ENCODE results near the gene CORO1C. TPM values are rescaled to one million over a fixed set of nuclear protein-coding genes. Genes with fewer than 3 reads are reported as not detected.

Gene CORO1C
- total and polyA plus RNA-seq, 2 experiments from 2014 or later = 170 to 403 TPM

- Histone ChIP-seq H3K79me2 (ENCODE audit: insufficient read depth) (peaks cover 95% of the 10 kb centered on the region), H3K27me3 (replicated peaks; ENCODE audit: insufficient read depth) (no peaks in the 10 kb centered on the region), H3K4me2 (ENCODE audit: unreplicated experiment) (no peak overlapping the region), H3F3A (ENCODE audit: insufficient read depth) (peaks cover 88% of the 10 kb centered on the region), H3K4me1 (ENCODE audit: insufficient read depth) (peaks cover 81% of the 10 kb centered on the region), H3K36me3 (ENCODE audit: low read depth) (peaks cover 6% of the 10 kb centered on the region; the same call in 1 of the 2 replicates), H3K4me3 (no peak overlapping the region), H2AFZ (no peak overlapping the region), H3K9me2 (ENCODE audit: insufficient read depth) (no peaks in the 10 kb centered on the region), H3K9me3 (ENCODE audit: low read depth) (no peaks in the 10 kb centered on the region), H4K20me1 (ENCODE audit: insufficient read depth) (peaks cover 13% of the 10 kb centered on the region), H3K9ac (no peak overlapping the region; the same call in 1 of the 2 replicates), H3K27ac (peak overlapping the region; percentile 52)
- in situ Hi-C loops (cut with MboI) = no loop called here
- WGBS, 2 experiments (ENCODE audit: low coverage in 1 of 2, low lambda C conversion rate in 2 of 2, missing lambda C conversion rate in 2 of 2) = 50 to 54% methylated on average over 6 of the region's 6 CpGs
- no peak for TF ChIP-seq EZH2phosphoT487 (IDR thresholded peaks at IDR 0.05; ENCODE audit: insufficient read depth, low read depth)
- TF ChIP-seq EZH2 (IDR thresholded peaks at IDR 0.05; ENCODE audit: insufficient read depth, poor library complexity, severe bottlenecking) = no peak
- DNase-seq = no peak
Observed at GRCh38 chr12:108686780-108687179, 44.5 kb downstream of the CORO1C start.

- H3K9me3 ChIP-seq (ENCODE audit: low read depth) = no peaks in the 10 kb centered on the region
- in situ Hi-C loops (cut with MboI) = no loop called here
- H3K4me3 ChIP-seq = no peak overlapping the region
- peak overlapping the region; percentile 27; the same call in 1 of the 2 replicates for H3K9ac ChIP-seq
- WGBS, 2 experiments (ENCODE audit: low coverage in 1 of 2, low lambda C conversion rate in 2 of 2, missing lambda C conversion rate in 2 of 2) = 89 to 93% methylated on average over 4 of the region's 4 CpGs
- peaks cover 91% of the 10 kb centered on the region for H3F3A ChIP-seq (ENCODE audit: insufficient read depth)
- peaks cover 6% of the 10 kb centered on the region; the same call in 1 of the 2 replicates for H3K36me3 ChIP-seq (ENCODE audit: low read depth)
- H3K79me2 ChIP-seq (ENCODE audit: insufficient read depth) = peaks cover 100% of the 10 kb centered on the region
- H3K9me2 ChIP-seq (ENCODE audit: insufficient read depth) = no peaks in the 10 kb centered on the region
- peaks cover 85% of the 10 kb centered on the region for H3K4me1 ChIP-seq (ENCODE audit: insufficient read depth)
- H3K4me2 ChIP-seq (ENCODE audit: unreplicated experiment) = peak overlapping the region; percentile 21
- TF ChIP-seq EZH2phosphoT487 (IDR thresholded peaks at IDR 0.05; ENCODE audit: insufficient read depth, low read depth) (no peak), EZH2 (IDR thresholded peaks at IDR 0.05; ENCODE audit: insufficient read depth, poor library complexity, severe bottlenecking) (no peak)
- DNase-seq = peak; percentile 37
- peak overlapping the region; percentile 52 for H3K27ac ChIP-seq
- no peaks in the 10 kb centered on the region for H3K27me3 ChIP-seq (replicated peaks; ENCODE audit: insufficient read depth)
- H4K20me1 ChIP-seq (ENCODE audit: insufficient read depth) = peaks cover 13% of the 10 kb centered on the region
- H2AFZ ChIP-seq = no peak overlapping the region
Observed at GRCh38 chr12:108685469-108686260, 45.7 kb downstream of the CORO1C start.

- Histone ChIP-seq H3K4me1 (ENCODE audit: insufficient read depth) (peaks cover 71% of the 10 kb centered on the region), H3K9ac (no peak overlapping the region), H3K27me3 (replicated peaks; ENCODE audit: insufficient read depth) (no peaks in the 10 kb centered on the region), H3K9me3 (ENCODE audit: low read depth) (no peaks in the 10 kb centered on the region), H3K9me2 (ENCODE audit: insufficient read depth) (no peaks in the 10 kb centered on the region), H4K20me1 (ENCODE audit: insufficient read depth) (peaks cover 17% of the 10 kb centered on the region), H3K4me3 (no peak overlapping the region), H3K27ac (peak overlapping the region; percentile 24; the same call in 1 of the 2 replicates), H3K36me3 (ENCODE audit: low read depth) (peaks cover 12% of the 10 kb centered on the region), H2AFZ (no peak overlapping the region), H3K4me2 (ENCODE audit: unreplicated experiment) (peak overlapping the region; percentile 32), H3K79me2 (ENCODE audit: insufficient read depth) (peaks cover 100% of the 10 kb centered on the region), H3F3A (ENCODE audit: insufficient read depth) (peaks cover 89% of the 10 kb centered on the region)
- no peak for TF ChIP-seq EZH2 (IDR thresholded peaks at IDR 0.05; ENCODE audit: insufficient read depth, poor library complexity, severe bottlenecking)
- no peak for TF ChIP-seq EZH2phosphoT487 (IDR thresholded peaks at IDR 0.05; ENCODE audit: insufficient read depth, low read depth)
- peak; percentile 27 for DNase-seq
- WGBS, 2 experiments (ENCODE audit: low coverage in 1 of 2, low lambda C conversion rate in 2 of 2, missing lambda C conversion rate in 2 of 2) = 63 to 68% methylated on average over 4 of the region's 4 CpGs
- in situ Hi-C loops (cut with MboI) = no loop called here
Observed at GRCh38 chr12:108683906-108684556, 47.3 kb downstream of the CORO1C start.

GRCh38 chr12:108681317-108681716, 50.0 kb downstream of the CORO1C start:
- H3F3A ChIP-seq (ENCODE audit: insufficient read depth) = peaks cover 89% of the 10 kb centered on the region
- H3K27ac ChIP-seq = peak overlapping the region; percentile 2; the same call in 1 of the 2 replicates
- no peak overlapping the region for H2AFZ ChIP-seq
- TF ChIP-seq EZH2phosphoT487 (IDR thresholded peaks at IDR 0.05; ENCODE audit: insufficient read depth, low read depth) = no peak
- TF ChIP-seq EZH2 (IDR thresholded peaks at IDR 0.05; ENCODE audit: insufficient read depth, poor library complexity, severe bottlenecking) = no peak
- peak overlapping the region; percentile 3 for H3K4me2 ChIP-seq (ENCODE audit: unreplicated experiment)
- peaks cover 17% of the 10 kb centered on the region for H4K20me1 ChIP-seq (ENCODE audit: insufficient read depth)
- H3K79me2 ChIP-seq (ENCODE audit: insufficient read depth) = peaks cover 100% of the 10 kb centered on the region
- H3K9ac ChIP-seq = no peak overlapping the region
- H3K36me3 ChIP-seq (ENCODE audit: low read depth) = peaks cover 23% of the 10 kb centered on the region
- DNase-seq = no peak
- H3K27me3 ChIP-seq (replicated peaks; ENCODE audit: insufficient read depth) = no peaks in the 10 kb centered on the region
- no peak overlapping the region for H3K4me3 ChIP-seq
- WGBS, 2 experiments (ENCODE audit: low coverage in 1 of 2, low lambda C conversion rate in 2 of 2, missing lambda C conversion rate in 2 of 2) = 91 to 100% methylated on average over 1 of the region's 1 CpG
- in situ Hi-C loops (cut with MboI) = no loop called here
- H3K9me2 ChIP-seq (ENCODE audit: insufficient read depth) = no peaks in the 10 kb centered on the region
- peaks cover 60% of the 10 kb centered on the region for H3K4me1 ChIP-seq (ENCODE audit: insufficient read depth)
- no peaks in the 10 kb centered on the region for H3K9me3 ChIP-seq (ENCODE audit: low read depth)
